ENCODE results near the gene FAM118A.

DNA sequence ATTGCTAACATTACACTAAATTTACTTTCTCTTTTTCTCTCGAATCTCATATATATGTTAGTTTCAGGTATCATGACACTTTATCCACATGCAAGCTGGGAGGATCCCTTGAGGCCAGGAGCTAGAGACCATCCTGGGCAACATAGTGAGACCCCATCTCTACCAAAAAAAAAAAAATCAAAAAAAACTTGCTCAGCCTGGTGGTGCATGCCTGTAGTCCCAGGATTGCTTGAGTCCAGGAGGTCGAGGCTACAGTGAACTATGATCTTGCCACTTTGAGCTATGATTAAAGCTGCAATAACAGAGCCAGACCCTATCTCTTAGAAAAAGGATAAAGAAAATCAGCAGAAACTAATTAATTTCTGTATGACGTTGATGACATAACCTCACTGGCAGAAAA, 28.7 kb upstream of the FAM118A start:
- TF ChIP-seq, protein P1, sequence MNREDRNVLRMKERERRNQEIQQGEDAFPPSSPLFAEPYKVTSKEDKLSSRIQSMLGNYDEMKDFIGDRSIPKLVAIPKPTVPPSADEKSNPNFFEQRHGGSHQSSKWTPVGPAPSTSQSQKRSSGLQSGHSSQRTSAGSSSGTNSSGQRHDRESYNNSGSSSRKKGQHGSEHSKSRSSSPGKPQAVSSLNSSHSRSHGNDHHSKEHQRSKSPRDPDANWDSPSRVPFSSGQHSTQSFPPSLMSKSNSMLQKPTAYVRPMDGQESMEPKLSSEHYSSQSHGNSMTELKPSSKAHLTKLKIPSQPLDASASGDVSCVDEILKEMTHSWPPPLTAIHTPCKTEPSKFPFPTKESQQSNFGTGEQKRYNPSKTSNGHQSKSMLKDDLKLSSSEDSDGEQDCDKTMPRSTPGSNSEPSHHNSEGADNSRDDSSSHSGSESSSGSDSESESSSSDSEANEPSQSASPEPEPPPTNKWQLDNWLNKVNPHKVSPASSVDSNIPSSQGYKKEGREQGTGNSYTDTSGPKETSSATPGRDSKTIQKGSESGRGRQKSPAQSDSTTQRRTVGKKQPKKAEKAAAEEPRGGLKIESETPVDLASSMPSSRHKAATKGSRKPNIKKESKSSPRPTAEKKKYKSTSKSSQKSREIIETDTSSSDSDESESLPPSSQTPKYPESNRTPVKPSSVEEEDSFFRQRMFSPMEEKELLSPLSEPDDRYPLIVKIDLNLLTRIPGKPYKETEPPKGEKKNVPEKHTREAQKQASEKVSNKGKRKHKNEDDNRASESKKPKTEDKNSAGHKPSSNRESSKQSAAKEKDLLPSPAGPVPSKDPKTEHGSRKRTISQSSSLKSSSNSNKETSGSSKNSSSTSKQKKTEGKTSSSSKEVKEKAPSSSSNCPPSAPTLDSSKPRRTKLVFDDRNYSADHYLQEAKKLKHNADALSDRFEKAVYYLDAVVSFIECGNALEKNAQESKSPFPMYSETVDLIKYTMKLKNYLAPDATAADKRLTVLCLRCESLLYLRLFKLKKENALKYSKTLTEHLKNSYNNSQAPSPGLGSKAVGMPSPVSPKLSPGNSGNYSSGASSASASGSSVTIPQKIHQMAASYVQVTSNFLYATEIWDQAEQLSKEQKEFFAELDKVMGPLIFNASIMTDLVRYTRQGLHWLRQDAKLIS (CRISPR knock-in tag; IDR thresholded peaks at IDR 0.05; ENCODE audit: borderline replicate concordance), result no peak
- no peak for TF ChIP-seq ELF4 (CRISPR knock-in tag; IDR thresholded peaks at IDR 0.05; ENCODE audit: low read depth)
- TF ChIP-seq SMAD4 (CRISPR knock-in tag; IDR thresholded peaks at IDR 0.05), result no peak
- TF ChIP-seq, protein P2, sequence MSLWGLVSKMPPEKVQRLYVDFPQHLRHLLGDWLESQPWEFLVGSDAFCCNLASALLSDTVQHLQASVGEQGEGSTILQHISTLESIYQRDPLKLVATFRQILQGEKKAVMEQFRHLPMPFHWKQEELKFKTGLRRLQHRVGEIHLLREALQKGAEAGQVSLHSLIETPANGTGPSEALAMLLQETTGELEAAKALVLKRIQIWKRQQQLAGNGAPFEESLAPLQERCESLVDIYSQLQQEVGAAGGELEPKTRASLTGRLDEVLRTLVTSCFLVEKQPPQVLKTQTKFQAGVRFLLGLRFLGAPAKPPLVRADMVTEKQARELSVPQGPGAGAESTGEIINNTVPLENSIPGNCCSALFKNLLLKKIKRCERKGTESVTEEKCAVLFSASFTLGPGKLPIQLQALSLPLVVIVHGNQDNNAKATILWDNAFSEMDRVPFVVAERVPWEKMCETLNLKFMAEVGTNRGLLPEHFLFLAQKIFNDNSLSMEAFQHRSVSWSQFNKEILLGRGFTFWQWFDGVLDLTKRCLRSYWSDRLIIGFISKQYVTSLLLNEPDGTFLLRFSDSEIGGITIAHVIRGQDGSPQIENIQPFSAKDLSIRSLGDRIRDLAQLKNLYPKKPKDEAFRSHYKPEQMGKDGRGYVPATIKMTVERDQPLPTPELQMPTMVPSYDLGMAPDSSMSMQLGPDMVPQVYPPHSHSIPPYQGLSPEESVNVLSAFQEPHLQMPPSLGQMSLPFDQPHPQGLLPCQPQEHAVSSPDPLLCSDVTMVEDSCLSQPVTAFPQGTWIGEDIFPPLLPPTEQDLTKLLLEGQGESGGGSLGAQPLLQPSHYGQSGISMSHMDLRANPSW (CRISPR knock-in tag; conservative IDR thresholded peaks at IDR 0.05; ENCODE audit: low read depth), result no peak
- TF ChIP-seq, protein P3, sequence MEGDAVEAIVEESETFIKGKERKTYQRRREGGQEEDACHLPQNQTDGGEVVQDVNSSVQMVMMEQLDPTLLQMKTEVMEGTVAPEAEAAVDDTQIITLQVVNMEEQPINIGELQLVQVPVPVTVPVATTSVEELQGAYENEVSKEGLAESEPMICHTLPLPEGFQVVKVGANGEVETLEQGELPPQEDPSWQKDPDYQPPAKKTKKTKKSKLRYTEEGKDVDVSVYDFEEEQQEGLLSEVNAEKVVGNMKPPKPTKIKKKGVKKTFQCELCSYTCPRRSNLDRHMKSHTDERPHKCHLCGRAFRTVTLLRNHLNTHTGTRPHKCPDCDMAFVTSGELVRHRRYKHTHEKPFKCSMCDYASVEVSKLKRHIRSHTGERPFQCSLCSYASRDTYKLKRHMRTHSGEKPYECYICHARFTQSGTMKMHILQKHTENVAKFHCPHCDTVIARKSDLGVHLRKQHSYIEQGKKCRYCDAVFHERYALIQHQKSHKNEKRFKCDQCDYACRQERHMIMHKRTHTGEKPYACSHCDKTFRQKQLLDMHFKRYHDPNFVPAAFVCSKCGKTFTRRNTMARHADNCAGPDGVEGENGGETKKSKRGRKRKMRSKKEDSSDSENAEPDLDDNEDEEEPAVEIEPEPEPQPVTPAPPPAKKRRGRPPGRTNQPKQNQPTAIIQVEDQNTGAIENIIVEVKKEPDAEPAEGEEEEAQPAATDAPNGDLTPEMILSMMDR (IDR thresholded peaks at IDR 0.05), result no peak
- TF ChIP-seq, protein P4, sequence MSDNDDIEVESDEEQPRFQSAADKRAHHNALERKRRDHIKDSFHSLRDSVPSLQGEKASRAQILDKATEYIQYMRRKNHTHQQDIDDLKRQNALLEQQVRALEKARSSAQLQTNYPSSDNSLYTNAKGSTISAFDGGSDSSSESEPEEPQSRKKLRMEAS (CRISPR knock-in tag; IDR thresholded peaks at IDR 0.05), result no peak
- TF ChIP-seq ZNF423 (CRISPR knock-in tag; IDR thresholded peaks at IDR 0.05), result no peak
- TF ChIP-seq, protein P5, sequence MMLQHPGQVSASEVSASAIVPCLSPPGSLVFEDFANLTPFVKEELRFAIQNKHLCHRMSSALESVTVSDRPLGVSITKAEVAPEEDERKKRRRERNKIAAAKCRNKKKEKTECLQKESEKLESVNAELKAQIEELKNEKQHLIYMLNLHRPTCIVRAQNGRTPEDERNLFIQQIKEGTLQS (CRISPR knock-in tag; conservative IDR thresholded peaks at IDR 0.05), result no peak

All from WTC11 (cell line).